Endothelial cell of umbilical vein (primary cell): Measurements from ENCODE around the gene IFT57. TPM values are rescaled to one million over a fixed set of nuclear protein-coding genes. Genes with fewer than 3 reads are reported as not detected.

Experiments
- BruUV-seq: library from RNA; stranded (reverse); fragments of 400-500 nt; replicated peaks from 2 replicates; lab custom pipeline; 2021; lab: Mats Ljungman, UMichigan
- CTCF ChIA-PET: fragments of 300-600, 350-600 bp; sonication (Branson Sonifier 250); formaldehyde crosslinking; loops from one replicate; lab custom pipeline; 2021; ENCODE audit warnings: antibody characterized with exemption, inconsistent platforms; lab: Charles Lee
- POLR2A ChIA-PET: fragments of 300-600, 350-600 bp; sonication (Branson Sonifier 250); formaldehyde crosslinking; loops from one replicate; lab custom pipeline; 2021; ENCODE audit warnings: antibody characterized with exemption, inconsistent platforms; lab: Charles Lee
- DNase-seq: peaks from one replicate; pipeline ENCODE4 v3.0.0-alpha.2; 2011; ENCODE audit warnings: low read depth, low spot score
- FAIRE-seq: peaks from 2 replicates; lab custom pipeline; 2011; peaks lifted over from hg19 to GRCh38; lab: Jason Lieb, UNC
- H2AFZ ChIP-seq: 2 replicates; pipeline ENCODE4 v1.6.0; 2012; ENCODE audit warnings: low read depth, low read length, control low read depth, inconsistent platforms
- H3K27ac ChIP-seq: 2 replicates; pipeline ENCODE4 v1.5.1; 2011; ENCODE audit warnings: low read depth, mild to moderate bottlenecking, control low read depth, low read length, moderate library complexity; ENCODE audit not compliant: insufficient read depth
- H3K27me3 ChIP-seq, 2 experiments: 2 replicates each; pipeline versions ENCODE4 v1.6.0 to v1.6.1; 2011; ENCODE audit warnings: low read length in 2 of 2, mixed read lengths in 1 of 2; ENCODE audit not compliant: control insufficient read depth in 2 of 2, insufficient read depth in 2 of 2
- H3K36me3 ChIP-seq, 2 experiments: 2 replicates in 1 of 2; 3 replicates in 1 of 2; pipeline ENCODE4 v1.5.1; 2011; ENCODE audit warnings: low read length in 2 of 2, mild to moderate bottlenecking in 1 of 2, moderate library complexity in 1 of 2; ENCODE audit not compliant: control insufficient read depth in 2 of 2, insufficient read depth in 2 of 2; ENCODE audit errors: extremely low read depth in 1 of 2
- H3K4me1 ChIP-seq: 3 replicates; pipeline ENCODE4 v1.5.1; 2011; ENCODE audit warnings: mild to moderate bottlenecking, low read length; ENCODE audit not compliant: control insufficient read depth, insufficient read depth; ENCODE audit errors: extremely low read depth
- H3K4me2 ChIP-seq: 2 replicates; pipeline ENCODE4 v1.6.1; 2011; ENCODE audit warnings: low read length, control low read depth, mixed read lengths; ENCODE audit not compliant: insufficient read depth
- H3K4me3 ChIP-seq, 3 experiments: fragments of 200-600 bp in 1 of 3; sonication (generic), shearing (Covaris generic) in 1 of 3; replicated peaks in 1 of 3; 2 replicates each; pipeline ENCODE4 v1.5.1; 2011 to 2016; ENCODE audit warnings: control low read depth in 3 of 3, low read length in 3 of 3, mild to moderate bottlenecking in 2 of 3, inconsistent platforms in 1 of 3, low read depth in 1 of 3, moderate library complexity in 1 of 3; ENCODE audit not compliant: insufficient read depth in 1 of 3
- H3K79me2 ChIP-seq: 2 replicates; pipeline ENCODE4 v1.6.0; 2012; ENCODE audit warnings: low read length, inconsistent platforms; ENCODE audit not compliant: control insufficient read depth, insufficient read depth
- H3K9ac ChIP-seq: replicated peaks from 2 replicates; pipeline ENCODE3; 2011; ENCODE audit warnings: low read length, control low read depth; ENCODE audit not compliant: insufficient read depth; ENCODE audit errors: extremely low read depth
- H3K9me1 ChIP-seq: replicated peaks from 3 replicates; pipeline ENCODE4 v1.6.0; 2011; ENCODE audit warnings: mild to moderate bottlenecking, low read length; ENCODE audit not compliant: control insufficient read depth, insufficient read depth; ENCODE audit errors: extremely low read depth
- H3K9me3 ChIP-seq: replicated peaks from 2 replicates; pipeline ENCODE4 v1.5.1; 2012; ENCODE audit warnings: low read length, inconsistent platforms; ENCODE audit not compliant: control insufficient read depth, insufficient read depth
- H4K20me1 ChIP-seq: replicated peaks from 2 replicates; pipeline ENCODE3; 2011; ENCODE audit warnings: mild to moderate bottlenecking, low read length; ENCODE audit not compliant: control insufficient read depth, insufficient read depth; ENCODE audit errors: extremely low read depth
- EZH2 ChIP-seq: IDR thresholded peaks from 2 replicates; pipeline ENCODE4 v1.6.1; 2012; ENCODE audit warnings: borderline replicate concordance, low read depth, mild to moderate bottlenecking, moderate library complexity, low read length, inconsistent platforms; ENCODE audit not compliant: severe bottlenecking
- FOS ChIP-seq: IDR thresholded peaks from 2 replicates; pipeline ENCODE4 v1.6.1; 2011; ENCODE audit warnings: mild to moderate bottlenecking, low read length, moderate library complexity, borderline replicate concordance; ENCODE audit not compliant: insufficient read depth
- GATA2 ChIP-seq: IDR thresholded peaks from 2 replicates; pipeline ENCODE4 v1.7.0; 2011; ENCODE audit warnings: low read depth, mild to moderate bottlenecking, moderate library complexity, mixed read lengths, low read length; ENCODE audit not compliant: insufficient read length, insufficient read depth
- JUN ChIP-seq: IDR thresholded peaks from 2 replicates; pipeline ENCODE4 v1.6.1; 2011; ENCODE audit warnings: borderline replicate concordance, low read depth; ENCODE audit not compliant: insufficient read length, insufficient read depth
- MYC ChIP-seq: IDR thresholded peaks from one replicate; pipeline ENCODE4 v1.6.1; 2011; ENCODE audit warnings: mild to moderate bottlenecking, low read depth, low read length
- POLR2A ChIP-seq: IDR thresholded peaks from 2 replicates; pipeline ENCODE4 v1.6.1; 2012; ENCODE audit warnings: low read depth, mild to moderate bottlenecking, control low read depth, low read length
- POLR2AphosphoS5 ChIP-seq: IDR thresholded peaks from 2 replicates; pipeline ENCODE4 v1.6.1; 2012; ENCODE audit warnings: low read depth, mild to moderate bottlenecking, control low read depth, low read length, moderate library complexity; ENCODE audit not compliant: insufficient read depth
- dilution Hi-C: fragments of 300-500 bp; cut with MboI; formaldehyde crosslinking; loops from one replicate; pipeline ENCODE4 v1.15.0; 2019; ENCODE audit warnings: low sequenced_read_pairs; ENCODE audit not compliant: extremely low pct_ligation_motif_present
- intact Hi-C: fragments of 100-400 bp; cut with micrococcal nuclease; formaldehyde crosslinking; loops from one replicate; pipeline ENCODE4 v1.10.0; 2022
- polyA plus RNA-seq, 4 experiments: library from polyadenylated mRNA; depleted of rRNA in 3 of 4; stranded (reverse) in 3 of 4; unstranded in 1 of 4; fragments of >200 nt; gene quantifications; 2 replicates each; pipeline versions ENCODE4 v1.2.1 to v1.2.3, GENCODE V29; 2011 to 2012; ENCODE audit warnings: missing spikeins in 1 of 4
- total RNA-seq: library from RNA; stranded (reverse); gene quantifications from 2 replicates; pipeline ENCODE4 v1.2.3, GENCODE V29; 2021
- TF ChIP-seq, protein P1 (sequence below), 2 donors: IDR thresholded peaks; 1 replicate in 1 of 2; 2 replicates in 1 of 2; pipeline ENCODE4 v1.5.1; 2011; ENCODE audit warnings: low read length in 2 of 2, mild to moderate bottlenecking in 2 of 2, moderate library complexity in 2 of 2, control low read depth in 1 of 2, inconsistent platforms in 1 of 2, low read depth in 1 of 2; ENCODE audit not compliant: insufficient read depth in 1 of 2; ENCODE audit errors: extremely low read depth in 1 of 2
- TF ChIP-seq, protein P2 (sequence below): IDR thresholded peaks from 2 replicates; pipeline ENCODE4 v1.6.1; 2011; ENCODE audit not compliant: insufficient read depth, insufficient read length

Gene IFT57
- total and polyA plus RNA-seq, 2 donors (not counting 3 experiments of a cell fraction or from before 2014, with no cell fraction given) = 15.2 to 25.1 TPM

- no TSS peak for BruUV-seq
- DNase-seq (no peak), FAIRE-seq (no peak)
- Histone ChIP-seq H3K9me3 (no peaks in the 10 kb centered on the region), H3K27ac (no peak overlapping the region), H3K79me2 (no peaks in the 10 kb centered on the region), H3K27me3 (no peaks in the 10 kb centered on the region), H3K4me2 (no peak overlapping the region), H3K9ac (no peak overlapping the region), H3K9me1 (no peaks in the 10 kb centered on the region), H3K4me3 (no peak overlapping the region), H2AFZ (no peak overlapping the region), H3K4me1 (no peaks in the 10 kb centered on the region), H3K36me3 (peaks cover 0 to under 1% of the 10 kb centered on the region in 2 experiments), H4K20me1 (no peaks in the 10 kb centered on the region)
- ChIA-PET POLR2A (no interaction called here), CTCF (interaction anchor here (1.1 kb wide), 1 partner anchor 12 kb away, joined by 3 read pairs; no protein-coding TSS in a partner anchor)
- intact Hi-C loops (no loop called here), dilution Hi-C loops (no loop called here)
- TF ChIP-seq, protein P1, sequence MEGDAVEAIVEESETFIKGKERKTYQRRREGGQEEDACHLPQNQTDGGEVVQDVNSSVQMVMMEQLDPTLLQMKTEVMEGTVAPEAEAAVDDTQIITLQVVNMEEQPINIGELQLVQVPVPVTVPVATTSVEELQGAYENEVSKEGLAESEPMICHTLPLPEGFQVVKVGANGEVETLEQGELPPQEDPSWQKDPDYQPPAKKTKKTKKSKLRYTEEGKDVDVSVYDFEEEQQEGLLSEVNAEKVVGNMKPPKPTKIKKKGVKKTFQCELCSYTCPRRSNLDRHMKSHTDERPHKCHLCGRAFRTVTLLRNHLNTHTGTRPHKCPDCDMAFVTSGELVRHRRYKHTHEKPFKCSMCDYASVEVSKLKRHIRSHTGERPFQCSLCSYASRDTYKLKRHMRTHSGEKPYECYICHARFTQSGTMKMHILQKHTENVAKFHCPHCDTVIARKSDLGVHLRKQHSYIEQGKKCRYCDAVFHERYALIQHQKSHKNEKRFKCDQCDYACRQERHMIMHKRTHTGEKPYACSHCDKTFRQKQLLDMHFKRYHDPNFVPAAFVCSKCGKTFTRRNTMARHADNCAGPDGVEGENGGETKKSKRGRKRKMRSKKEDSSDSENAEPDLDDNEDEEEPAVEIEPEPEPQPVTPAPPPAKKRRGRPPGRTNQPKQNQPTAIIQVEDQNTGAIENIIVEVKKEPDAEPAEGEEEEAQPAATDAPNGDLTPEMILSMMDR (IDR thresholded peaks at IDR 0.05; ENCODE audit: extremely low read depth in 1 of 2, insufficient read depth in 1 of 2, low read depth in 1 of 2, low read length in 2 of 2) = no peak
- TF ChIP-seq FOS = no peak
- no peak for TF ChIP-seq GATA2
- TF ChIP-seq JUN = no peak
- TF ChIP-seq POLR2A = no peak
- TF ChIP-seq, protein P2, sequence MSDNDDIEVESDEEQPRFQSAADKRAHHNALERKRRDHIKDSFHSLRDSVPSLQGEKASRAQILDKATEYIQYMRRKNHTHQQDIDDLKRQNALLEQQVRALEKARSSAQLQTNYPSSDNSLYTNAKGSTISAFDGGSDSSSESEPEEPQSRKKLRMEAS = no peak
- TF ChIP-seq EZH2 = no peak
- no peak for TF ChIP-seq POLR2AphosphoS5
- TF ChIP-seq MYC = no peak
Measured at GRCh38 chr3:108184824-108185223, 37.4 kb downstream of the IFT57 start.
